SK-N-SH (cell line): Measurements from ENCODE around the gene HOTAIR. TPM values are rescaled to one million over a fixed set of nuclear protein-coding genes. Genes with fewer than 3 reads are reported as not detected.

ENCODE experiments used
- CTCF ChIA-PET: fragments of 300-600, 350-600 bp; formaldehyde crosslinking; extraction: SDS; loops from one replicate; lab custom pipeline; 2021; lab: Yijun Ruan, JAX
- POLR2A ChIA-PET: fragments of 350-600 bp; sonication (Branson Sonifier 250); formaldehyde crosslinking; extraction: SDS; loops from one replicate; lab custom pipeline; 2020; ENCODE audit warnings: antibody characterized with exemption, inconsistent platforms; lab: Yijun Ruan, JAX
- DNase-seq: peaks from one replicate; pipeline ENCODE4 v3.0.0; 2012
- H2AFZ ChIP-seq: fragments of 200-600 bp; sonication (generic); 2 replicates; pipeline ENCODE4 v1.8.1; 2016; ENCODE audit warnings: antibody characterized with exemption, mild to moderate bottlenecking, low read depth
- H3F3A ChIP-seq: fragments of 200-600 bp; sonication (generic); replicated peaks from 2 replicates; pipeline ENCODE3; 2016; ENCODE audit warnings: antibody characterized with exemption, mild to moderate bottlenecking; ENCODE audit not compliant: insufficient read depth
- H3K27ac ChIP-seq, 2 experiments: fragments of 200-500 bp in 1 of 2; fragments of 200-600 bp in 1 of 2; sonication (Bioruptor generic) in 1 of 2; sonication (generic), shearing (Covaris generic) in 1 of 2; 2 replicates each; pipeline versions ENCODE4 v1.5.1 to v1.6.1; 2014 to 2016; ENCODE audit warnings: low read depth in 2 of 2, inconsistent platforms in 1 of 2, low read length in 1 of 2, mild to moderate bottlenecking in 1 of 2, mixed read lengths in 1 of 2
- H3K27me3 ChIP-seq: fragments of 200-600 bp; sonication (generic), shearing (Covaris generic); 2 replicates; pipeline ENCODE4 v1.6.1; 2016; ENCODE audit warnings: mixed run types; ENCODE audit not compliant: insufficient read depth
- H3K36me3 ChIP-seq, 2 experiments: fragments of 200-500 bp in 1 of 2; fragments of 200-600 bp in 1 of 2; sonication (Bioruptor generic) in 1 of 2; sonication (generic) in 1 of 2; replicated peaks in 1 of 2; 2 replicates each; pipeline versions ENCODE3 to v1.5.1; 2014 to 2016; ENCODE audit warnings: low read length in 1 of 2, mild to moderate bottlenecking in 1 of 2; ENCODE audit not compliant: insufficient read depth in 2 of 2, control insufficient read depth in 1 of 2
- H3K4me1 ChIP-seq, 2 experiments: fragments of 200-500 bp in 1 of 2; fragments of 200-600 bp in 1 of 2; sonication (Bioruptor generic) in 1 of 2; sonication (generic), shearing (Covaris generic) in 1 of 2; 2 replicates each; pipeline versions ENCODE4 v1.5.1 to v1.6.1; 2014 to 2016; ENCODE audit warnings: low read depth in 1 of 2, low read length in 1 of 2, mixed run types in 1 of 2; ENCODE audit not compliant: insufficient read depth in 2 of 2, control insufficient read depth in 1 of 2
- H3K4me2 ChIP-seq: fragments of 200-600 bp; sonication (generic), shearing (Covaris generic); 2 replicates; pipeline ENCODE4 v1.6.1; 2017; ENCODE audit warnings: mixed run types
- H3K4me3 ChIP-seq, 2 experiments: fragments of 200-500 bp in 1 of 2; fragments of 200-600 bp in 1 of 2; sonication (Bioruptor generic) in 1 of 2; sonication (generic), shearing (Covaris generic) in 1 of 2; 2 replicates each; pipeline versions ENCODE4 v1.5.1 to v1.8.1; 2014 to 2016; ENCODE audit warnings: low read depth in 2 of 2, inconsistent platforms in 1 of 2, low read length in 1 of 2, mild to moderate bottlenecking in 1 of 2, mixed read lengths in 1 of 2, moderate library complexity in 1 of 2
- H3K79me2 ChIP-seq: fragments of 200-600 bp; sonication (generic); 2 replicates; pipeline ENCODE4 v1.8.1; 2017; ENCODE audit warnings: mild to moderate bottlenecking; ENCODE audit not compliant: insufficient read depth
- H3K9ac ChIP-seq: fragments of 200-600 bp; sonication (generic); 2 replicates; pipeline ENCODE4 v1.6.1; 2017; ENCODE audit warnings: mixed run types
- H3K9me2 ChIP-seq: fragments of 200-600 bp; sonication (generic); 2 replicates; pipeline ENCODE4 v1.6.1; 2017; ENCODE audit warnings: mixed run types
- H3K9me3 ChIP-seq: fragments of 200-600 bp; sonication (generic); 2 replicates; pipeline ENCODE4 v1.6.1; 2017; ENCODE audit warnings: mixed run types, mild to moderate bottlenecking, moderate library complexity
- H4K20me1 ChIP-seq: fragments of 200-600 bp; sonication (generic); 2 replicates; pipeline ENCODE4 v1.6.1; 2017; ENCODE audit warnings: mild to moderate bottlenecking, mixed run types; ENCODE audit not compliant: insufficient read depth
- CTCF ChIP-seq: fragments of 200-600 bp; sonication (generic); IDR thresholded peaks from 2 replicates; pipeline ENCODE4 v1.6.1; 2017; ENCODE audit warnings: antibody characterized with exemption, mild to moderate bottlenecking, moderate library complexity
- EZH2phosphoT487 ChIP-seq: fragments of 200-600 bp; sonication (generic); IDR thresholded peaks from 2 replicates; pipeline ENCODE4 v1.6.1; 2017; ENCODE audit warnings: low read depth, mixed run types, mild to moderate bottlenecking, antibody characterized with exemption, moderate library complexity, borderline replicate concordance
- PBX3 ChIP-seq: IDR thresholded peaks from 2 replicates; pipeline ENCODE4; 2012
- USF2 ChIP-seq: fragments of 150-350 bp; IDR thresholded peaks from 2 replicates; pipeline ENCODE4 v1.6.1; 2017; ENCODE audit warnings: antibody characterized with exemption, low read length, low read depth, borderline replicate concordance
- YY1 ChIP-seq: IDR thresholded peaks from 2 replicates; pipeline ENCODE4 v1.4.0; 2012; ENCODE audit warnings: low read depth, mild to moderate bottlenecking
- ZBTB33 ChIP-seq: IDR thresholded peaks from 2 replicates; pipeline ENCODE4 v1.4.0; 2012; ENCODE audit warnings: low read depth, borderline replicate concordance
- WGBS: methylation state at CpG from one replicate; pipeline ENCODE4 v1.1.6; 2017; ENCODE audit warnings: low lambda C conversion rate; 5-methylcytosine and 5-hydroxymethylcytosine counted together
- polyA plus RNA-seq, 3 experiments: library from polyadenylated mRNA; depleted of rRNA; stranded (reverse); fragments of >200 nt; gene quantifications; 2 replicates each; pipeline ENCODE4 v1.2.3, GENCODE V29; 2012

HOTAIR gene
- polyA plus RNA-seq, 1 of the 3 experiments (the other 2 are of a cell fraction): not detected

GRCh38 chr12:53963005-53963404 is 11.7 kb downstream of the HOTAIR start:
- no peaks in the 10 kb centered on the region for H3F3A ChIP-seq
- DNase-seq: no peak
- H3K27me3 ChIP-seq: peaks cover 98% of the 10 kb centered on the region
- H3K79me2 ChIP-seq: no peaks in the 10 kb centered on the region
- ChIA-PET POLR2A (no interaction called here), CTCF (interaction anchor here (1.3 to 2.7 kb wide), 5 partner anchors 11 to 245 kb away, joined by 5 to 7 read pairs (median 6); partner anchors contain the start of gene HOXC10)
- H3K36me3 ChIP-seq: no peaks in the 10 kb centered on the region
- H3K9ac ChIP-seq: no peak overlapping the region
- no peak overlapping the region for H2AFZ ChIP-seq
- TF ChIP-seq EZH2phosphoT487 (peak; percentile 20; the same call in 1 of the 2 replicates), CTCF (no peak)
- no peaks in the 10 kb centered on the region for H3K9me2 ChIP-seq
- H3K4me3 ChIP-seq: no peak overlapping the region
- H3K4me2 ChIP-seq: no peak overlapping the region
- peaks cover 12% of the 10 kb centered on the region; the same call in 1 of the 2 replicates for H4K20me1 ChIP-seq
- no peaks in the 10 kb centered on the region; a peak in 1 of 4 replicates for H3K4me1 ChIP-seq
- WGBS: 24% methylated on average over 7 of the region's 7 CpGs
- H3K9me3 ChIP-seq: no peaks in the 10 kb centered on the region
- H3K27ac ChIP-seq: no peak overlapping the region

GRCh38 chr12:53961025-53961761 is 13.6 kb downstream of the HOTAIR start:
- Histone ChIP-seq H3K4me3 (no peak overlapping the region), H3F3A (no peaks in the 10 kb centered on the region), H3K4me1 (no peaks in the 10 kb centered on the region; a peak in 1 of 4 replicates), H3K9ac (no peak overlapping the region), H3K79me2 (no peaks in the 10 kb centered on the region), H4K20me1 (peaks cover 12% of the 10 kb centered on the region; the same call in 1 of the 2 replicates), H3K9me3 (no peaks in the 10 kb centered on the region), H3K27me3 (peaks cover 98% of the 10 kb centered on the region), H3K4me2 (no peak overlapping the region), H3K27ac (no peak overlapping the region), H3K9me2 (no peaks in the 10 kb centered on the region), H3K36me3 (no peaks in the 10 kb centered on the region), H2AFZ (no peak overlapping the region)
- 14% methylated on average over 35 of the region's 72 CpGs for WGBS
- TF ChIP-seq USF2 (no peak), PBX3 (no peak), CTCF (peak; percentile 18; the same call in 1 of the 2 replicates), ZBTB33 (no peak), YY1 (no peak)
- DNase-seq: peak; percentile 80
- POLR2A ChIA-PET: interaction anchor here (1.2 kb wide), 1 partner anchor 9 kb away, joined by 3 read pairs; no protein-coding TSS in a partner anchor
- CTCF ChIA-PET: interaction anchor here (0.6 to 1.9 kb wide), 11 partner anchors 9 to 253 kb away, joined by 3 to 11 read pairs (median 3); partner anchors contain the start of genes HOXC10 and HOXC13
